Activated CD4-positive, alpha-beta T cell treated with anti-CD3 and anti-CD28 coated beads, Interleukin-2, amount 50 U/mL, for 24 hours (primary cell): Measurements from ENCODE around the gene MYO6.
A peak's percentile ranks its signal among the peaks of the same experiment; 100 is the strongest.
"Not testable (repeated sequence)": the region's sequence is repeated elsewhere in the genome, so short reads cannot be mapped to it uniquely, and the experiment has no call there.

Experiments used
- DNase-seq, 2 donors: peaks; one replicate each; pipeline ENCODE4 v3.0.0-alpha.2; 2020; ENCODE audit warnings: low read depth in 1 of 2, low spot score in 1 of 2

MYO6 gene

DNA sequence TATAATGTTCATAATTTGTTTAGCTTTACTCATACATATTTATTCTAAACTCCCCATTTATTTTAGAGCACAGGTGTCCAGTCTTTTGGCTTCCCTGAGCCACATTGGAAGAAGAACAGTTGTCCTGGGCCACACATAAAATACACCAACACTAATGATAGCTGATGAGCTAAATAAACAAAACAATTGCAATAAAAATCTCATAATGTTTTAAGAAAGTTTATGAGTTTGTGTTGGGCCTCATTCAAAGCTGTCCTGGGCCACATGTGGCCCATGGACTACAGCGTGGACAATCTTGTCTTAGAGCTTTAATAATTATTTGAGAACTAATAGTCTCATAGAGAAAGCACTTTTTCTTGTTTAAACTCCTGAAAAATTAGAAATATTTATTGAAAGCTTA lies 131.3 kb downstream of the MYO6 start:
- DNase-seq = no peak

GRCh38 chr6:75882734-75883133 lies 133.7 kb downstream of the MYO6 start:
- no peak for DNase-seq

- DNase-seq = no peak
These were observed 135.8 kb downstream of the MYO6 start for GRCh38 chr6:75884822-75885221.

DNA sequence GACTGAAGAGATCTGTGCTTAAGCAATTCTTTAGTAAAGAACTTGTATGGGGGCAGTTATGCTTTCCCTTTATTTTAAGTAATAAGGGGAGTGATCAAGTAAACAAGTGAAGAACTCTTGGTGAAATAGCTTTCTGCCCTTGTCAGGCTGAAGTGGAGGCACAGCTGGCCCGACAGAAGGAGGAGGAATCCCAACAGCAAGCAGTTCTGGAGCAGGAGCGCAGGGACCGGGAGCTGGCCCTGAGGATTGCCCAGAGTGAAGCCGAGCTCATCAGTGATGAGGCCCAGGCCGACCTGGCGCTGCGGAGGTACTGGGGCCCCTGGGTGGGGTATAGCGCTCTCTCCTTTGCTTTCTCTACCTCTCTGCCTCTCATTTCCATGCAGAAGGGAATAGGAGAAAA lies 143.3 kb downstream of the MYO6 start:
- DNase-seq = no peak

DNA sequence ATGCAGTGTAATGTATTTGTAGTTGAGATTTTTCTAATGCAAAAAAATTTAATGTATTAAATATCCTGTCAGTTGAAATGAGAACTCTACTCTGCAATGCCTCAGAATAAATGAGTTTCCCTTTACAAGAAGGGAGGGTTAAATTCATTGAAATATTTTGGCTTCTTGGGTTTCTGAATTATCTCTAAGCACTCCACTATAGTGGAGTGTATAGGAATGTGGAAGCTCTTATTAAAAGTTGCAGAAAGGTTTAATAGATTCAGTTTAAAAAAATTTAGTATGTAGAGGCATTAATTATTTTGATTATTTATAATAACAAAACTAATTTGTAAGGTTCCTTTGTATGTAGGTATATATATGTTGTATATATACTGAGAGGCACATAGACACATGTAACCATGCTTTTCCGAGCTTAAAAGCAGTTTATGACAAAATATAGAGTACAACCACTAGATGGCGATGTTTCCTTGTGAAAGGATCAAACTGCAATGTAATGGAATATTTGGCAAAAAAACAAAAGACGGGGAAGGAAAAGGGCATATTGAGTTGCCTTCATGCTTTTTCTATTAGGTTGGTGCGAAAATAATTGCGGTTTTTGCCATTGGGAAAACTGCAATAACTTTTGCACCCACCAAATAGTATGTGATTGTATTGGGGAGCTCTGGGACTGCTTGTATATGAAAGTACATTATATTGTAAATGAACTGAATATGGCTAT lies 144.2 kb downstream of the MYO6 start:
- peak in 1 of 2 donors; percentile 3 for DNase-seq

DNA sequence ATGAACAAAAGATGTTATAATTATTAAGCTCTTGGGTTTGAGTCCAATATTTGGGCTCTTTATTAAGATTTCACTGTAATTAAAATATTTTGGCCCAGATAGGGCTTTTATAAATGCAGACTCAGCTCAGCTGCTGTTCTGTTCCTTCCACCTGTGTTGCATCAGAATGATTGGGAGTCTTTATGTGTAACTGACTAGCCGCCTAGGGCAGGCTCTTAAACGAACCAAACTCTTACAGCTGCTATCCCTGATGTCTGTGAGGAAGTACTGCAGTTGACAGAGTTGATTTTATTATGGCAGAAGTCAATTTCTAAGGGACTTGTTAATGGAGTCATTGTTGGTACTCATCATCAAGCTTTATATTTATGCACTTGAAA lies 144.7 kb downstream of the MYO6 start:
- no peak for DNase-seq

DNA sequence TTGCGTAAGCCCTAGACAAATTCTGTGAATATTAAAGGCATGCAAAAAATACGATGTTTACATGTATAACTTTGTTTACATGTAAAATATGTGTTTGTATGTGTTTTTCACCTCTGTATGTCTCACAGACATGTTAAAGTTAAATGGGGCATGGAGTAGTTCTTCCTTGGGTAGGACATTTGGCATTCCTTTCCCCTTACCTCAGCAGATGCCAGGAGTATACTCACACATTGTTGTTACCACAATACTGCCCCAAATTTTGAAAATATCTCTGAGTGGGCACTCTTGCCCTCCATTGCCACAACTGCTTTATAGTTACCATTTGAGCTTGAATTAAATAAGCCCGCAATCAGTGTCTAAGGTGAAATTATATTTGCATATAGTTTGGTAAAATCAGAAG lies 147.5 kb downstream of the MYO6 start:
- no peak for DNase-seq

DNA sequence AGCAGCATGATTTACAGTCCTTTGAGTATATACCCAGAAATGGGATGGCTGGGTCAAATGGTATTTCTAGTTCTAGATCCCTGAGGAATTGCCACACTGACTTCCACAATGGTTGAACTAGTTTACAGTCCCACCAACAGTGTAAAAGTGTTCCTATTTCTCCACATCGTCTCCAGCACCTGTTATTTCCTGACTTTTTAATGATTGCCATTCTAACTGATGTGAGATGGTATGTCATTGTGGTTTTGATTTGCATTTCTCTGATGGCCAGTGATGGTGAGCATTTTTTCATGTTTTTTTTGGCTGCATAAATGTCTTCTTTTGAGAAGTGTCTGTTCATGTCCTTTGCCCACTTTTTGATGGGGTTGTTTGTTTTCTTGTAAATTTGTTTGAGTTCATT lies 151.2 kb downstream of the MYO6 start:
- not testable (repeated sequence) for DNase-seq

GRCh38 chr6:75905129-75905528 lies 156.1 kb downstream of the MYO6 start:
- DNase-seq = not testable (repeated sequence)

GRCh38 chr6:75906871-75907270 lies 157.8 kb downstream of the MYO6 start:
- DNase-seq = no peak

GRCh38 chr6:75907444-75907843 lies 158.4 kb downstream of the MYO6 start:
- DNase-seq = no peak

GRCh38 chr6:75913040-75913439 lies 164.0 kb downstream of the MYO6 start:
- no peak for DNase-seq

- no peak for DNase-seq
These were observed 173.2 kb downstream of the MYO6 start for GRCh38 chr6:75922226-75922625.

DNA sequence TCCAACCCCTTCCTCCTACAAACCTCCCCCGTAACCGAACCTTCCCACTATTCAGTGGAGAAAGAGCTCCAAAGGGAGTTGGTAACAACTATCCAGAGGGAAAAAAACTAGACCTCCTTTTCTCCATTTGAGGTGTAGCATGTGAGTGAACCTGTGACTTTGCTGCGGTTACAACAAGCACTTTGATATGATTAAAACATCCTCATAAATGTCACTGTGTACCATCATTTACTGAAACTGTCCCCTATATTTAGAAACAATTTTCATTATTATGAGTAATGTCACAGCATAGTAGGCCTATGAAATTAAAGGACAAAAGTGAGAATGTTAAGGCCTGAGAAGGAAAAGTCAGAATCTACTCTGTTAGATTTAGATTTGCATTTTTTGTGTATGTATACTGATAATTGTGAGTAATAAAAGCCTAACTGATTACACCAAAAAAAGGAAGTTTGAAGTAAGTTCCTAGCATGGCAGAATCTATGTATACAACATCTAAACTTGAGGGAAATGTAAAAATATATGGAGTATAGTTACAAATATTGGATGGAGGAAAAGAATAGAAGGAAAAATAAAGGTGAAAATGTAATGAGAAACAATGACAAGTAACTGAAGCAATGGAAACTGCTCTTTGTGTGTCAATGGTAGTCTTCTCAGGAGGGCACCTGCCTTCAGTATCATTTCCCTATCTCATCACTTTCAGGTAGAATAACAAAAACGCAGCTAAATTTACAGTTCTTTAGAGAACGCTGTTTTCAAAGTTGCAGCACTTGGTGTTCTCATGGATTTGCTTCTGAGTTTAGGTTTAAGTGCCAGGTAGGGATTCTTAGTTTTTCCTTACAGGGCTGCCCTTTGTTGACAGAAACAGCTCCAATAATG lies 177.5 kb downstream of the MYO6 start:
- no peak for DNase-seq

- DNase-seq = no peak
These were observed 182.1 kb downstream of the MYO6 start for GRCh38 chr6:75931011-75931680.

DNA sequence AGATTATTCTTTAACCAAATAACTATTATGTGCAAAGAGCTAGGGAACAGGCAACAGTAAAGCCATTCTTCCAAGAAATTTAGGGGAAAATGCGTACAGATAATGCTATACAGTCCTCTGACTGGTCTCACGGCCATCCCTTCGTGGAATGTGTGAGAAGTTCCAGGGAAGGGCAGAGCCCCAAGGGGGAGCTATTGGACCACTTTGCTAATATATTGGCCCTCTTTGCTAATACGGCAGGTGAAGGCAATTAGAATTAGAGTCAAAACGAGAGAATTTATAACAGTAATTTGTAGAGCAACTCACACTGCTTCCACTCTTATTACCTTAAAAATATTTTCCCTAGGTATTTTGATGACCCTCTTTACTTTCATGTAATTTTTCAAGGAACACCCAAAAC lies 183.0 kb downstream of the MYO6 start:
- no peak for DNase-seq

GRCh38 chr6:75933387-75933975 lies 184.4 kb downstream of the MYO6 start:
- no peak for DNase-seq

DNA sequence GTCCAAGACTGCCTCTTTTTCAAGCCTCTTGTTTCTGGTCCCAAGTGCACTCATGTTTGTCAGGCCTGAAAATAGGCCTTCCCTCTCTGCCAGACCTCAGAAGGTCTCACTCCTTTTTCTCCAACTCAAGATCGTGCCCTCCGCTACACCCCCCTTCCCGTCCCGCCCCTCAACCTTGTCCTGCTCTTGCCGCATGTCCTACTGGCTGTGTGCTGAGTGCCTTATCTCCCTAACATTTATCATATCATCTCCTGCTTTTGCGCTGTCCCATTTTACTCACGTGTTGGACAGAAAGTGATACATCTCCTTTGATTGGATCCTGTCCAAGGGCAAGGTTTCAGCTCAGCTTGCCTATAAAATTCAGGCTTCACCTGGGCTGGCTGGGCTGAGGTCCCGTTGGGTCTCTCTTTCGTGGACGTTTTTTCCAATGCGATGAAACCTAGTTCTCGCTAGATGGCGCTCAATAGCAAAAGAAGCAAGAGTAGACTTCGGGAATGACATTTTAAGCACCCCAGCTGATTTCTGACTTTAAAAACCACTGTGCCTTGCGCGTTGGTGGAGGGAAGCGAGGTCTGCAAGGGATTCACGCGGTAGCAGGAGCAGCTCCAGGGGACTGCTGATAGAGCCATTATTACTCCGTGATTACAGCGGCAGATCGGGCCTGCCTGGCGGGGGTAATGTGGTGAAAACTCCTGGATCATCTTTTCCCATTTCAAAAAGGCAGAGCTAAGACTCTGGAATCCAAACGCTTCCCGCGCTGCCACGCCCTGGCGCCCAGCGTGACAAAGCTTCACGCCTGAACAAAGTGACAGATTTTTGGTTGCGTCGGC lies 185.8 kb downstream of the MYO6 start:
- DNase-seq = peak in 1 of 2 donors; percentile 31

GRCh38 chr6:75935473-75935793 lies 186.4 kb downstream of the MYO6 start:
- no peak for DNase-seq

DNA sequence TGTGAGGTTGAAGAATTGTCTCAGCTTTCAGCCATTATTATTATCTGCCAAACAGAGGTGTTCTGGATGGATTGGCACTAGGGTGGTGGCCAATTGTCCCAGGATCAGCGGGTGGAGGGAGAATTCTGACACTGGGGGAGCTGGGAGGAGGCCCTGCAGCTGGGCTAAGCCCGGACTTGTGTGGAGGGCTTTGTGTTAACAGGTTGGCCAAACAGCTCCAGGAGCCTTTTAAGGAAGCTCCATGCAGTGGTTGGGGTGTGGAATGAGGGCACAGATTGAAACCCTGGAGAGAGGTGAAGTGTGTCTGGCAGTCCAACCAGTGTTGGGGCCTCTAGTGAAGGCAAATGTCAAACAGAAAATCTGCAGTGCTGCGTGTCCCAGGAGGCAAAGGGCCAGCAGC lies 187.6 kb downstream of the MYO6 start:
- DNase-seq = no peak

DNA sequence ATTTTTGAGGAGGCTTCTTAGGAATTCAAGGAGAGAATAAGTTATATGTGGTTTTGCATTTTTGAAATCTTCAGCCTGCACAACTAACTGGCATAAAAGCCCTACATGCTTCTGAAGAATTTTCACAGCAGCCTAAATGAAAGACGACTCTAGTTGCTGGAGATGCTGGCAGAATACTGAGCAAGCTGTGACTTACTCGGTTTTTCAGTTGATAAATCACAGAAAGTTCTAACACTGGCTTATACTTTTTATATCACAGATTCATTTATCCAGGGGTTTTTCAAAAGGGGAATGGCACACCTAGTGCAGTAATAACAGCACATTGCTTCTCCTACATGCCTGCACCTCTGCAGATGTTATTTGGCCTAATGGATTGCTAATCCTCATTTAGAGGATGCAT lies 188.8 kb downstream of the MYO6 start:
- DNase-seq = no peak
